Superior temporal gyrus (tissue), 1 donor: Measurements from ENCODE around the gene WWP2.
"Not testable (repeated sequence)": the region's sequence is repeated elsewhere in the genome, so short reads cannot be mapped to it uniquely, and the experiment has no call there.

Experiments used
- DNase-seq: peaks from one replicate; pipeline ENCODE4 v3.0.0-alpha.2; 2016; ENCODE audit errors: extremely low spot score

Gene WWP2

GRCh38 chr16:69761983-69762813, at the start of gene WWP2:
Gene WWP2, plus strand, starts transcription at chr16:69762332. Its CDS starts 24,679 bp downstream, at chr16:69787011.
- DNase-seq = peak; percentile 77

- DNase-seq = no peak
Measured at GRCh38 chr16:69712914-69713581, 49.1 kb upstream of the WWP2 start.

- no peak for DNase-seq
Measured at GRCh38 chr16:69717066-69717465, 45.1 kb upstream of the WWP2 start.

GRCh38 chr16:69718111-69718764, 43.9 kb upstream of the WWP2 start:
- no peak for DNase-seq

GRCh38 chr16:69720822-69721430, 41.2 kb upstream of the WWP2 start:
- no peak for DNase-seq

GRCh38 chr16:69721441-69721957, 40.6 kb upstream of the WWP2 start:
- no peak for DNase-seq

GRCh38 chr16:69724414-69724873, 37.7 kb upstream of the WWP2 start:
- no peak for DNase-seq

- no peak for DNase-seq
Measured at GRCh38 chr16:69724981-69725479, 37.1 kb upstream of the WWP2 start.

GRCh38 chr16:69725480-69726312, 36.4 kb upstream of the WWP2 start:
- no peak for DNase-seq

GRCh38 chr16:69726313-69727060, 35.6 kb upstream of the WWP2 start, which contains the start of gene NQO1:
Gene NQO1, minus strand, starts transcription at chr16:69726560. Its CDS starts 121 bp downstream, at chr16:69726439.
- DNase-seq = peak; percentile 84

- no peak for DNase-seq
Measured at GRCh38 chr16:69727916-69728270, 34.2 kb upstream of the WWP2 start.

GRCh38 chr16:69729030-69729429, 33.1 kb upstream of the WWP2 start:
- DNase-seq = not testable (repeated sequence)

- DNase-seq = not testable (repeated sequence)
Measured at GRCh38 chr16:69731280-69731679, 30.9 kb upstream of the WWP2 start.

- DNase-seq = no peak
Measured at GRCh38 chr16:69732101-69732500, 30.0 kb upstream of the WWP2 start.

- DNase-seq = peak; percentile 37
Measured at GRCh38 chr16:69741519-69741918, 20.6 kb upstream of the WWP2 start.

- DNase-seq = no peak
Measured at GRCh38 chr16:69741951-69742904, 19.9 kb upstream of the WWP2 start.

GRCh38 chr16:69744363-69745231, 17.5 kb upstream of the WWP2 start:
- no peak for DNase-seq

- no peak for DNase-seq
Measured at GRCh38 chr16:69745232-69745612, 16.9 kb upstream of the WWP2 start.
